ENCODE measurements around the gene ZSCAN18. TPM values are rescaled to one million over a fixed set of nuclear protein-coding genes. Genes with fewer than 3 reads are reported as not detected.

The ZSCAN18 gene
- total and polyA plus RNA-seq, 9 of the 15 experiments (the other 6 are each of a cell fraction or from before 2014, with no cell fraction given), result 0.07 to 1.9 (median 0.31) TPM; not detected in 1

- TF ChIP-seq REST (IDR thresholded peaks at IDR 0.05; ENCODE audit: borderline replicate concordance) (no peak), REST (CRISPR knock-in tag; IDR thresholded peaks at IDR 0.05; ENCODE audit: low read depth) (no peak), TCF7 (IDR thresholded peaks at IDR 0.05; ENCODE audit: borderline replicate concordance) (no peak), CCNT2 (IDR thresholded peaks at IDR 0.05; ENCODE audit: borderline replicate concordance, extremely low read depth, insufficient read length, low read depth, low read length) (no peak), MTA3 (IDR thresholded peaks at IDR 0.05; ENCODE audit: borderline replicate concordance) (no peak), ZBTB11 (CRISPR knock-in tag; IDR thresholded peaks at IDR 0.05) (no peak), ZBTB5 (IDR thresholded peaks at IDR 0.05) (no peak), U2AF1 (optimal IDR thresholded peaks at IDR 0.05; ENCODE audit: low read depth, low read length) (no peak)
Measured at GRCh38 chr19:58063712-58064111, 34.3 kb downstream of the ZSCAN18 start (continued).
